GM19023 (cell line): Measurements from ENCODE around the gene KIF21B.
"Not testable (repeated sequence)": the region's sequence is repeated elsewhere in the genome, so short reads cannot be mapped to it uniquely, and the experiment has no call there.

Experiments
- ATAC-seq: cut with Tn5 transposase; IDR thresholded peaks from one replicate; pipeline ENCODE4 v1.9.1; 2021; ENCODE audit warnings: mild to moderate bottlenecking, moderate library complexity; ENCODE audit not compliant: unreplicated experiment

KIF21B gene

GRCh38 chr1:200971955-200972711 lies 51.4 kb downstream of the KIF21B start:
- ATAC-seq, result no peak

DNA sequence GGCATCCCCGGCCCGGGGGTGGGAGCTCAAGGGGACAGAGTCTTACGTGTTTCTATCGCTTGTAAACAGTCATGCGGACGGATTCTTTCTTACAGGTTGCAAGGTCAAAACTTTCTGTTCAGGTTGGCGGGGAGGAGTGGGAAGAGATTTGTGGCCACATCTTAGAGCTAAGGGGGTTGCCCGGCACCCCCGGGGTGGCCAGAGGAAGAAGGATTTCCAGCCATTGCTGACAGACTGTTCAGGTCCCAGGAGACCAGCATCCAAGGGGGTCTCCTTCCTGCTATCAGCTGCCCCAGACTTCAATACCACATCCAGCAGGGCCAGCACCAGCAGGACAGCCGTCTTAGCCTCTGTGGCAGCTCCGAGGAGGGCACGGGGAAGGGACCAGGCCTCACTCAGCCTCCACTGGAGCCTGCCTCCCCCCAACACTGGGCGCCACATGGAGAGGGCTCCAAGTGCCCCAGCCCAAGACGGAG lies 52.0 kb downstream of the KIF21B start:
- peak; percentile 45 for ATAC-seq

- ATAC-seq, result no peak
These were observed 52.6 kb downstream of the KIF21B start for GRCh38 chr1:200970771-200971427.

GRCh38 chr1:200969726-200970561 lies 53.6 kb downstream of the KIF21B start:
- peak; percentile 87 for ATAC-seq

- no peak for ATAC-seq
These were observed 54.8 kb downstream of the KIF21B start for GRCh38 chr1:200968469-200969410.

- no peak for ATAC-seq
These were observed 55.6 kb downstream of the KIF21B start for GRCh38 chr1:200967693-200968468.

DNA sequence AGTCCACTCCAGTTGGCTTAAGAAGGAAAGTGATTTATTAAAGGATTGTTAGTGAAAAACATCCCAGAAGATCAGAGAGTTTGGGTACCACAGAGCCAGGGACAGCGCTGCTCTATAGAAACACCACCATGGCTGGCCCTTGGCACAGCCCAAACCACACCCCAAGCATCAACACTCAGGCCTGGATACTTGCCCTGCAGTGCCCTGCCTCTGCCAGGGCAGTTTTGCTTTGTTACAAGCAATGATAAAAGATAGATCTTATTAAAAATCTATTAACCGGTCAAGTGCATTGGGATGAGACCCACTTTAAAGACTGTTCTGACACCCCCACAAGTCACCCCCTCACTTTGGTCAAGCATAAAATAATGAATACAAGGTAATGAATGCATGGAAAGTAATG lies 56.6 kb downstream of the KIF21B start:
- no peak for ATAC-seq

GRCh38 chr1:200965111-200965805 lies 58.3 kb downstream of the KIF21B start:
- ATAC-seq, result no peak

DNA sequence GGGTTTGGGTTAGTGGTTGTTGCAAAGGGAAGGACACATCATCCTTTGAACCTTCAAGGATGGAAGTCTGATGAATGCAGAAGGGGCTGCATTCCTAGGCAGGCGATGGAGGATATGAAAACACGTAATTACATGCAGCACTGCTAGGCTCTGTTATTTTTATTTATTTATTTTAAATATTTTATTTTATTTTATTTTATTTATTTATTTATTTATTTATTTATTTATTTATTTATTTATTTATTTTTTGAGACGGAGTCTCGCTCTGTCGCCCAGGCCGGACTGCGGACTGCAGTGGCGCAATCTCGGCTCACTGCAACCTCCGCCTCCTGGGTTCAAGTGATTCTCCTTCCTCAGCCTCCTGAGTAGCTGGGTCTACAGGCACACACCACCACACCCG lies 59.6 kb downstream of the KIF21B start:
- ATAC-seq, result not testable (repeated sequence)

DNA sequence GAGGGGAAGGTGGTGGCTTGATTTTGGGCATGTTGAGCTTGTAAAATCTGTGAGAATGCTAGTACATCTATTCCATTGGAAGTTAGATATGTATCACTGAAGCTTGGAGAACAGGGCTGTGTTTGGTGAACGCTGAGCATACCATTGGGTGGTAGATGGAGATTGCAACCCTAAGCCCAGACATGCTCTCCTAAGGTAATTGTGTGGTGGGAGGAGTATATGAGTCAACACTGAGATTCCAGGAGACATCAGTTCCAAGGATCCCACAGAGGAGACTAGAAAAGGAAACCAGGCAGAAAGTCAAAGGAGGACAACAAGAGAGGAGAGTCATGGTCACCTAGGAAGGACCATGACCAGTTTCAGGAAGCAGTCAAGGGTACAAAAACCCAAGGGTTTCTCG lies 60.4 kb downstream of the KIF21B start:
- no peak for ATAC-seq

DNA sequence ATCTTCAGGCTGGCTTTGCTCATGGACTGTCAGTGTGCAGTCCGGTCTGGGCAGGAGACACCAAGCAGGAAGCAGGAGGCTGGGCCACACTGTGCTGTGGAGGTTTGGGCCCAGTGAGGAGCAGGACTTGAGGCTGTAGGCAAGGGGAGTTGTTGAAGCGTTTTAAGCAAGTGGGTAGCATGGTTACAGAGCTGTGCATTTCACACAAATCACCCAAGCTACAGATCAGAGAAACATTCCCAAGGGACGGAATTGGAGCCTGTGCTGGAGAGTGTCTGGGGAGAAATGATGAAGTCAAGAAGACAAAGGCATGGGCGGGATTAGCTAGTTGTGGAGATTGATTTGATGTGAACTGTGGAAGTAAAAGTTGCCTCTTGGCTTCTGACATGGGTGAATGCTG lies 60.9 kb downstream of the KIF21B start:
- ATAC-seq, result no peak

- ATAC-seq, result not testable (repeated sequence)
These were observed 61.4 kb downstream of the KIF21B start for GRCh38 chr1:200962151-200962550.

DNA sequence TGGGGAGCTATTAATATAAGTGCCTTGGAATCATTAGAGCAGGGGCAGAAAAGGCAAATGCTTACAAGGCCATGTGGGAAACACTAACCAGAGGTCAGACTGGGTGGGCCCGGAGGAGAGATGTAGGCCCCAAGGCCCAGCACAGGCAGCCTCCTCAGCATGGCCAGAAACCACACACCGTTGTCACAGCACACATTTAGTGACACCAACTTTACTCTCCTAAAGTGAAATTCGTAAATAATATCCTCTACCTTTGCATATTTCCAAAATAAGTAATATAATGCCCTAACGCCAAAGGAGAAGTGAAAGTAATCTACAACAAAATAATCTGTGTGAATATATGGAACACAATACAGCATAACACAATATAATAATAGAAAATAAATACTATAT lies 62.6 kb downstream of the KIF21B start:
- ATAC-seq, result no peak

DNA sequence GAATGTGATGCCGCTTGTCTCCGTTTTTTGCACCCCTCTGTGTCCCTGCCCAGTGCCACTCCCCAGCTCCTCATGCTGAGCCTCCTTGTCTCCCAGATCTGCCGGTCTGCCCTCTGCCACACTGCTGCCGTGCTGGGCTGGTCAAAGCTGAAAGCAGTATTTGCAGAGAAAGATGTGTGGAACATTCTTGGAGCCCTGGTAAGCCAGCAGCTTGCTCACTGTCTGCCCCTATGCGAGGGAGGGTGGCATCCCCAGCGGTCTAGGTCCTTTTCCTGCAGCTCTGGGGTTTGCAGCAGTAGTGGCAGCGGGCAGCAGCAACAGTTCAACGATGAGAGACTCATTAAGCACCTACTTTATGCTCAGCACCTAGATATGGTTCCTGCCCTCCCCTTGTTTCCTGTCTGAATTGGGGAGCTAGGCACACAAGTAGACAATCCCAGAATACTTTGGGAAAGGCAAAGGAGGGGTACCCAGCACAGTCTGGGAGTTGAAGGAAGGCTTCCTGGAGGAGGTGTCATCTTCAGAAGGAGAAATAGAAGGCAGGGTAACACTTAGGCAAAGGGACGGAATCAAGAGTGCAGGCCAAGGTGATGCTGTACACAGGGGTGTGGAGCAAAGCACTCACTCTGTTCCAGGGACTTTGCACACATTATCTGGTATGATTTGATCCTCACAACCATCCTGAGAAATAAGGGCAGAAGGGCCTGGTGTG lies 63.1 kb downstream of the KIF21B start:
- no peak for ATAC-seq

- no peak for ATAC-seq
These were observed 64.0 kb downstream of the KIF21B start for GRCh38 chr1:200959411-200959921.

DNA sequence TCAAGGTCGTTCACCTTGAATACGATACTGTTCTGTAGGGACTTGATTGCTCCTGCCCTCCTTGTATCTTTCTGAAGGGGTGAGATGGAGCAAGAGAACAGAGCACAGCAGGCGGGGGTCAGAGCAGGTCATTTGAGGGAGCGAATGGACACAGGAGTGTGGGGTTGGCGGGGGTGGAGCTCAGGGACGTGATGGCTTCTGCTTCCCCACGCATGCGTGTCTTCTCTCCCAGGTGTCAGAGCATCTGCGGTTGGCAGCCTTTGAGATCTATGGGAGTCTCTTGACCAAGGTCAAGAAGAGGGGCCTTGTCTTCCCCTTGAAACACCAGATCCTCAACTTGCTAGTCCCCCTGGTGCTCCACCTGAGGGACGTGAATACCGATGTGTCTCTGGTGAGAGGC lies 64.9 kb downstream of the KIF21B start:
- ATAC-seq, result no peak

- ATAC-seq, result no peak
These were observed 69.1 kb downstream of the KIF21B start for GRCh38 chr1:200954434-200954833.

GRCh38 chr1:200951016-200951415 lies 72.5 kb downstream of the KIF21B start:
- no peak for ATAC-seq
